GM18867 (cell line): ENCODE data around the gene YY1.
"Not testable (repeated sequence)": the region's sequence is repeated elsewhere in the genome, so short reads cannot be mapped to it uniquely, and the experiment has no call there.

ENCODE experiments used
- ATAC-seq: cut with Tn5 transposase; IDR thresholded peaks from one replicate; pipeline ENCODE4 v1.9.1; 2021; ENCODE audit warnings: mild to moderate bottlenecking, moderate library complexity; ENCODE audit not compliant: unreplicated experiment

Gene YY1

DNA sequence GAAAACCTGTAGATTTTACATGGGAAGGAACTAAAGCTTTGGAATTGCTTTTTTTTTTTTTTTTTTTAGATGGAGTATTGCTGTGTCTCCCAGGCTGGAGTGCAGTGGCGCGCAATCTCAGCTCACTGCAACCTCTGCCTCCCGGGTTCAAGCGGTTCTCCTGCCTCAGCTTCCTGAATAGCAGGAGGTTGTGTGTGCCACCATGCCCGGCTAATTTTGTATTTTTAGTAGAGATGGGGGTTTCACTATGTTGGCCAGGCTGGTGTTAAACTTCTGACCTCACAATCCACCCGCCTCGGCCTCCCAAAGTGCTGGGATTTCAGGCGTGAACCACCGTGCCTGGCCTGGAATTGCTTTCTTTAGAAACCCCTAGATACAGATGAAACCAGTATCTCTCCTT, 44.5 kb downstream of the YY1 start:
- ATAC-seq = not testable (repeated sequence)

DNA sequence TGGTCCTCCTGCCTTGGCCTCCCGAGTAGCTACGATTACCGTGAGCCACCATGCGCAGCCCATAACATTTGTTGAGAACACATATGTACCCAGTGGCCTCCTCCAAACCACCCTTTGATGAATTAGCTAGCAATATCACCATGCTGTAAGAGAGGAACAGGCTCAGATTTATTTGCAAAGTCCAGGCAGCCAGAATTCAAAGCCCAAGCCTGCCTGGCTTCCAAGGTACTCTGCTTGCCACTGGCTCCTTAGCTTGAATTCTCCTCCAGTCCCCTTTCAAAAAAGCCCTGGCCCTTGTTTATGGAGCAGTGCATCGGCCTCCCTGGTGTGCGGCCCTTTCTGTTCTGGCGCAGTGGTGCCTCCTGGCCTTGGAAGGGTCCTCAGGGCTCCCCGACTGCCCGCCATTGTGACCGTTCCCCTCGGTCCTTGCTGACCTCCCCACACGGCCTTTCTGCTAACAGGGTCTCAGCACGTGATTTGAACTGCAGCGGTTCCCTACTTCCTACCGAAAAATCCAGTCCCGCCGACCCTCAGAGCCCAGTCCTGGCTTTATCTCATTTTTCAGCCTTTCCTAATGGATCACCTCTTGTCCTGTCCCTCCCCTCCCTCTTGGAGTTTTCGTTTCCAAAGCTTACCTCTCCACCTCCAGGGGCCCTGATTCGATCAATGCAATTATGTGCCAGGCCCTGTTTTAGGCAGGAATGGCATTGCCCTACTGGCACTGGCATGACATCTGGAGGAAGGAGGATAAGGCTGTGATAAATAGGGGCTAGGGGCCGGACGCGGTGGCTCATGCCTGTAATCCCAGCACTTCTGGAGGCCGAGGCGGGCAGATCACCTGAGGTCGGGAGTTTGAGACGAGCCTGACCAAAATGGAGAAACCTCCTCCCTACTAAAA, 45.3 kb downstream of the YY1 start:
- no peak for ATAC-seq

DNA sequence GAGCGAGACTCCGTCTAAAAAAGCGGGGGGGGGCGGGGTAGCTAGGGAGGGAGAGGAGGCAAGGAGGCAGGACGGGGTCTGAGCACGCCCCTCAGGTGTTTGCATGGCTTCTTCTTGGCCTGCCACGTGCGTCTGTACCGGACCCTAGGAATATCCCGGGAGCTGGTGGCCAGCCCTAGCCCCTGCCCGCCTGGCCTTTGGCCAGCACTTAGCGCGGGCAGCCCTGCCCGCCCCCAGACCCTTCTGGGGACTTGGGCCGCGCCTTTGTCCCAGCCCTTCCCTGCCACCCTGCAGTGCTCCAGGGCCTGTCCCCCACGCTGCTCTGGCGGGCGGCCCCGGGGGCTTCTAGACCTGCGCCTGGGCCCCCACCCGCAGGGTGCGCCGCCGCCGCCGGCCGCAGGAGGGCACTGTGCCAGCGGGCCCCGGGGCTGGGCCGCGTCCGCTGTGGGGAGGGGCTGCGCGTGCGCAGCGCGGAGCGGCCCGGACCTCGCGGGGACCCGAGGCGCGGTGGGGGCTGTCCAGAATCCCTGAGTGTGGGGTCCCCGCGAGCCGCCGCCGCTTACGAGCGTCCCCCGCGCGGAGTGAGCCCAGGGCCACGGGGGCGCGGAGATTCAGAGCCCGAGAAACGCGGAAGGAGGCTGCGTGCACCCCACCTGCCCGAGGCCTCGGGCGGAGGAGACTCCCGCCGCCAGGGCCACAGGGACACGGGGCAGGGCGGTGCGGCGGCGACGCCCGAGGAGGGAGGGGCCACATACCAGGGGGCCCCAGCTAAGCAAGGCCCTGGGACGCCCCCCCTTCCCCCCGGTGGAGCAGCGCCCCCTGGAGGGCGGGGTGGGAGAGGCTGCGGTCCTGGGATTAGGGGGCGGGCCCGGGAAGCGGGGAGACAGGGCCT, 46.3 kb downstream of the YY1 start:
- peak; percentile 88 for ATAC-seq

DNA sequence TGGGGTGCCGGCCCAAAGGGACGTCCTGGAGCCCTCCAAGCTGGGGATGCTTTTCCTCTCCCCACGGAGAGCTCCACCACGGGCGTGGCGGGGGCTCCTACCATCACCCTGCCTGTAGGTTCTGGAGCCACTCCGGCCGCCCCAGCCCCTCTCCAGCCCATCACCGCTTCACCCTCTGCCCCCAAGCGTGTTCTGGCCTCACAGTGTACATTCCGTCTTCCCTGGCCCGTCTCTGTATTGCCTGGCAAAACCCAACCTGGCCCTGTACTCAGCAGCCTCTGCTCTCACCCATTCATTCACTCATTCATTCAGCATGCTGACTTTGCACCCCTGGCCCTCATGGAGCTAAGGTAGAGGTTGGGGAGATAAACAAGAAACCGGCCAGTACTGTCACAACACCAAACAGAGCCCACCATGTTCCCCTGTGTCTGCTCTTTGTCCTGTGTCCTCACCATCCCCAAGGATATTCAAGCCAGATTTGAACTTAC, 47.0 kb downstream of the YY1 start:
- no peak for ATAC-seq

DNA sequence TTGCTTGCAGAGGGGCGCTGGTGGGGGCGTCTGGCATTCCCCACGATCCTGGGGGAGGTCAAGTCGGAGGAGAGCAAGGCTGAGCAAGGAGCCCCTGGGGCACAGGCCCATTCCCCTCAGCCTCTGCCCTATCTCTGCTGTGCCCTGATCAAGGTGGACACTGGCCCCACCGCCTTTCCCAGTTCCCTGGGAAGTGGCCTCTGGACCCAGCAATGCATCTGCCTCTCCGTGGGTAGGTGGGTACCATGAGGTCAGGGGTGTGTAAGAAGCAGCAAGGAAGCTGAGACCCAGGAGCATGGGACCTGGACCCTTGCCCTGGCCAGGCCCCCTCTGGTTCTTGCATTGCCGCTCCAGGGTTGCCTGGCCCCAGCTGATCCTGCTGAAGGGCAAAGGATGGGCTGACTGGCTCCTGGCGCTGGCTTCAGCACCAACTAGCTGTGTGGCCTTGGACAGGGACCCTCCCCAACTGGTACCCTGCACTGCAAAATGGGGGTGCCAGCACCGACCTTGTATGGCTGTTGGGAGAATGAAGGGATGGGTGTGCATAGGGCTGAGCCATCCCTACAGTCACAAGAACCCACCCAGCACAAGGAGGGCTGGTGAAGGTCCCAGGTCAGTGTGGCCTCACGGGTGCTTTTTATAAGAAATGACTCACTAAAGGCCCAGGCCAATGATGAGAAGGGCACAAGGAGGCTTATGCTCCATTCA, 47.7 kb downstream of the YY1 start:
- ATAC-seq = no peak

DNA sequence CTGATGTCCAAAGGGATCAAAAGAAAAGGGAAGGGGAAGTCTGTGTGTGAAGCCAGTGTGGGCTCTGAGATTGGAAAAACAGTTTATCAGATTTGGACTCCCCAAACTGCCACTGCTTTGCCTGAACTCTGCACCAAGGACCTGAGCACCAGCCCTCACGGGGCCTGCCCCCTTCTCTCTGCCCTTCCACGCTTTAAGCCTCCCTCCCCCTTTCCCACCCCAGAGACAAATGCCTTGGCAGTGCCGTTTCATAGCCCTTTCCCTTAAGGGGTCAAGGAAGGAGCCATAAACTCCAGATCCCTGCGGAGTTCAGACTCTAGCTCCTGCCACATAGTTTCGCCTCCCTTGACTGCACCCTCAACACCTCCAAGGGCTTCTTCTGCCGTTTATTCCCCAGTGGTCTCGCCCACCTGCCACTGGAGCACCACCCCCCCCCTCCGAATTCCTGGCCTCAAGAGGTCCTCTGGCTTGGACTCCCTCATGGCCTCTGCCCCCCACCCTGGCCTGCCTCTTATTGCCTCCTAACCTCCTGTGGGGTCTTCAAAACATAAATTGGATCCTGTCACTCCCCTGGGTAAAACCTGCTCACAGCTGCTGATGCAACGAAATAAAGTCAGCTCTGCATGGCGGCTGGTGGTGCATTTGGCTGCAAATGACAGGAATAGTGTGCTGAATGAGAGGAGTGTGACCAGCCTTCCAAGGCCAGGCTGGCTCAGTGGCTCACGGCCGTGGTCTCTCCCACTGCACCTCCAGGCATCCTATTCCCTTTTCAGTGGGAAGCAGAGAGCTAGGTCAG, 48.5 kb downstream of the YY1 start:
- ATAC-seq = no peak

DNA sequence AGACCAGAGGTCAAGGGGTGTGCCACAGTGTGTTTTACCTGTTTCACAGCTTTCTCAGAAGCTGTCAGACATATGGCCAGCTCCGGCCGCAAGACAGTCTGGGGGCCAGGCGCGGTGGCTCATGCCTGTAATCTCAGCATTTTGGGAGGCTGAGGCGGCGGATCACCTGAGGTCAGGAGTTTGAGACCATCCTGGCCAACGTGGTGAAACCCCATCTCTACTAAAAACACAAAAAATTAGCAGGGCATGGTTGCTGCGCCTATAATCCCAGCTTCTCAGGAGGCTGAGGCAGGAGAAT, 49.0 kb downstream of the YY1 start:
- not testable (repeated sequence) for ATAC-seq

DNA sequence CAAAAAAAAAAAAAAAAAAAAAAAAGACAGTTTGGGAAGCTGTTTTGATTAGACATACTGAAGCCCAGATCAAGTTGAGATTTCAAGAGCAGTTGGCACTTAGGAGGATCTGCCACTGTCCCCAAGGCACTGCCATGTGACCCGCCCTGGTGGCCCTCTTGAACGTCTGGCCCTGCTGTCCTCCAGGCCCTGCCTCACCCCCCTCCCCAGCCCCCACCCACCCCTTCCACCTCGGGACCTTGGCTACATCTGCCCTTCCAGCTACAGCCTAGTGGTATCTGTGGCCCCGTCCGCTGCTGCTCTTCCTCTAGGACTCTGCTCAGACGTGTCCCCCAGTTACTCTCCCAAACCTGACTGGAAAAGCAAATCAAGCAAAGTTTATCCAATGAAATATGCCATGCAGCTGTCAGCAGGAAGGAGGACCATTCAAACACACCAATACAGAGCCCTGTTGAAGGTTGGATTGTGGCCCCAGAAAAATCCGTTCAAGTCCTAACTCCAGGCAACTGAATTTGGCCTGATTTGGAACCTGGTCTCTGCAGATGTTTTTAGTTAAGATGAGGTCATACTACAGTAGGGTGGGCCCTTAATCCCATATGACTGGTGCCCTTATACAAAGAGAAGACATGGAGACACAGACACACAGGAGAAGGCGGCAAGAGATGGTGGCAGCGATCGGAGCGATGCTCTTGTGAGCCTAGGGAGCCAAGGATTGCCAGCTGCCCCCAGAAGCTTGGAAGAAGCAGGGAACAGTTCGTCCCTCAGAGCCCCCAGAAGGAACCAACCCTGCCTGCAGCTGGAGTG, 49.6 kb downstream of the YY1 start:
- no peak for ATAC-seq

DNA sequence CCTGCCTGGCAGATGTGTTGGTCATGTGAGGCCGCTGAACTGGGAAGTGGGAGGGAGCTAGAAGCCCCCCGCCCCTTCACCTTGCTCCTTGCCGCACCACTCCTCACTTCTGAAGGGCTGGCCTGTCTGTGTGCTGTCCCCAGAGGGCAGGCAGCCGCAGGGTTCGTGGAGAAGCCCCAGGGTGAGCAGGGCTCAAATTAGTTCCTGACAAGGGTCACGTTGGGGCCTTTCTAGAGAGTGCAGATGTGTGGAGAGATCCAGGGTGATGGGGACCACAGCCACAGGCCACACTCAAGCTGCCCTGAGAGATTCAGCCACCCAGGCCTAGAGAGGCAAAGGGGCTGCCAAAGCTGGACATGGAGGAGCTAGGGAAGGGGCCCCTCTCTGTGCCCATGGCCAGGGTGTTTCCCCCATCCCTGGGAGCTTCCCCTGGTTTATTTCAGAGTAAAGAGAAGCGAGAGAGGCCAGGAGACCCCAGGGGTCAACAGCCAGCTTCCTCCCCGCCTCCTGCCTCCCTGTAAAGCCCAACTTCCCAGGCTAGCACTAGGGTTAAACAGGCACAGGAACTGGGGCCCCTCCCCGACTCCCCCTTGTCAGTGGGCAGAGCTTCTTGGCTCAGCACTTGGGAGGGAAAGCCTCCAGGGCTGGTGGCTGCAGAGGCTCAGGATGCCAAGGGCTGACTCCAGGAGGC, 51.1 kb downstream of the YY1 start:
- no peak for ATAC-seq

DNA sequence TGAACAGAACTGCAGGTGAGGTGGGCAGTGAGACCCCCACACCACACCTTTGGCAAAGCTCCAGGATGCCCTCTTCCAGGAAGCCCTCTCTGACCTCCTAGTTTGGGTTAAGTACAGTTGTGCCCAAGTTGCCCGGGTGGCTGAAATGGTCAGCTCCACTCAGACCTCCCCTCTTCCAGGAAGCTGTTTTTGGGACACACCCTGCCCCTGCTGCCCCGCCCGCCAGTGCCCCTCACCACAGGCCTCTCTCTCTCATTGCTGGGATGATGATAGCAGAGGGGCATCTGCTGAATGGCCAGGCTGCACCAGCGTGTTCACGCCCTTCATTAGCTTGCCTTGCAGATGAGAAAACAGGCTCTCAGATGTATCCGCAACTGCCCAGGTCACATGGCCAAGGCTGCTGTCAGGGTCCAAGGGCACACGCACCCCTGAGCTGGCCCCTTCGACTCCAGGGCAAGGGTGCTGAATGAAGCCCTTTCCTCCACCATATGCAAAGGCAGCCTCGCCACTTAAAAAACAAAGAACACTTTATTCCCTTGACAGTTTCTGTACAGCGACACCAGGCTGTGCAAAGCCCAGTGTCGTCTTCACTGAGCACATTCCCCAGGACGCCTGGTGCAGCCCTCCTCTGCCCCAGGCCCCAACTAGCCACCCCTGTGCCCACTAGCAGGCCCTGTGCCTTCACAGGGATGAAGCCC, 51.8 kb downstream of the YY1 start:
- ATAC-seq = no peak

DNA sequence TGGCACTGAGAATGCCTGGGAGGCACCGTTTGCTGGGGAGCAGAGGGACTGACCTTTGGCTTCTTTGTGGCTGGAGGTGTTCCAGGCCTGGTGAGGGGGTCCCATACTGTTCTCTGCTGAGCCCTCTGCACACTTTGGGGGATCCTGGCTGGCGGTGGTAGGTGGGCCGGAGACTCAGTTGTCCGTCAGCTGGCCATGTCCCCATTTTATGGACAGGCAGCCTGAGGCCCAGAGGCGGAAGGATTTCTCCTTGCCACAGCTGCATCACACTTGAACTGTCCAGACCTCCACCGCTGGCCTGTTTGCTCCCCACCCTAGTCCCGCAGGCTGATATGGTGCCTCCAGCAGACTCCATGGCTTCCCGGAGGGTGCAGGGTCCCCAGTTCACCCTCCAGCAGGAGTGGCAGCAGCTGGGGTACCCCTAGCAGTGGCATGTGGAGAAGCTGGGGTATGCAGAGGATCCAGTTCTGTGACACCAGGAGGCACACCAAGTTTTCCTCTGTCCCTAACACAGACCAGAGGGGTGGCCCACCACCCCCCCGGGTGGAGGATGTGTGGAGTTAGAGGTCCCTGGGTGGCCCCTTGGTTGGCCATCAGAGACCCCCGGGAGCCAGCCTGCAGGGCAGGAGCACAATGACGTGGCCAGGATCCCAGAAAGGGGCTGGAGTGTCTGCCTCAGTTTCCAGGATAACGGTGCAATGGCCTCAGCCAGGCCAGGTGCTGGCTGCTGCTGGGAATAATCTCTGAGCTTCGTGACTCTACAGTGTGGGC, 52.5 kb downstream of the YY1 start:
- no peak for ATAC-seq

DNA sequence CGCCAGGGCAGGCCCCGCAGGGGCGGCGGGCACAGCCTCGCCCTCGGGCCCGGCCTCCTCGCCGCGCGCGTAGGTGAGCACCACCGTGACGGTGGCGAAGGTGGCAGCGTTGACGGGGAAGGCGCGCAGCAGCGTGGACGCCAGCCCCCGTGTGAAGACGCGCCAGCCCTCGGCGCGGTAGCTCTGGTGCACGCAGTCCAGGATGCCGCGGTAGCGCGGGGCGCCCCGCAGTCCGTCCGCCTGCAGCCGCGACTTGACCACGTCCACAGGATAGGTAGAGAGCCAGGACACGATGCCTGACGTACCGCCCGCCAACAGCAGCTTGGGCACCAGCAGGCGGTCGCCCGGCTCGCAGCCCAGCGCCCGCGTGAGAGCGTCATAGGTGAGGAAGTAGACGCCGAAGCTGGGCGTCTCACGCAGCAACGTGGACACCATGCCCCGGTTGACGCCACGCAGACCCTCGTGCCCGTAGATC, 53.4 kb downstream of the YY1 start:
- ATAC-seq = no peak

DNA sequence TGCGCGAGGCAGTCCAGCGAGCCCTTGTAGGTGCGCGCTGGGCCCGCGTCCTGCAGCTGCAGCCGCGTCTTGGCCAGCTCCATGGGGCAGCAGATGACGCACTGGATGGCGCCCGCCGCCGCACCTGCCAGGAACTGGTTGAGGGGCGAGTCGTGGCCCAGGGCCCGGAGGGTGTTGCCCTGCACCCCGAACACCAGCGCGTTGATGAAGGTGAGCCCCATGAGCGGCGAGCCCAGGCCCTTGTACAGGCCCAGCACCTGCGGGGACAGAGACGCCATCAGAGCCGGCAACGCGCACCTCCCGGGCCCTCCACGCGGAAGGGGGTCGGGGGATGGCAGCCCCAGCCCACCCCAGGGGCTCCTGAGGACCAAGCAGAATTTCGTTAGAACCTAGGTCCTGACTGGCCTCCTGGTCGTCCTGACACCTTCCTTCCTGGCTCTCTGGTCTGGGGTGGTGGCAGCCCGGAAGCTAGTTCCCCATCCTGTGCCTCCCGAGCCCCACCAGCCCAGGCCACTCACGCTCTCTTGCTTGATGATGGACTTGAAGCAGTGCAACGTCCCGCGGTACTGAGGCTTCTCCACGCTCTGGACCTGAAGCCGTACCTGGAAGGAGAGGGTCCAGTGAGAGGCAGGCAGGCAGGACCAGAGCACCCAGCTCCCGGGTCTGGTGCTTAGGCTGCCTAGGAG, 54.0 kb downstream of the YY1 start:
- no peak for ATAC-seq

DNA sequence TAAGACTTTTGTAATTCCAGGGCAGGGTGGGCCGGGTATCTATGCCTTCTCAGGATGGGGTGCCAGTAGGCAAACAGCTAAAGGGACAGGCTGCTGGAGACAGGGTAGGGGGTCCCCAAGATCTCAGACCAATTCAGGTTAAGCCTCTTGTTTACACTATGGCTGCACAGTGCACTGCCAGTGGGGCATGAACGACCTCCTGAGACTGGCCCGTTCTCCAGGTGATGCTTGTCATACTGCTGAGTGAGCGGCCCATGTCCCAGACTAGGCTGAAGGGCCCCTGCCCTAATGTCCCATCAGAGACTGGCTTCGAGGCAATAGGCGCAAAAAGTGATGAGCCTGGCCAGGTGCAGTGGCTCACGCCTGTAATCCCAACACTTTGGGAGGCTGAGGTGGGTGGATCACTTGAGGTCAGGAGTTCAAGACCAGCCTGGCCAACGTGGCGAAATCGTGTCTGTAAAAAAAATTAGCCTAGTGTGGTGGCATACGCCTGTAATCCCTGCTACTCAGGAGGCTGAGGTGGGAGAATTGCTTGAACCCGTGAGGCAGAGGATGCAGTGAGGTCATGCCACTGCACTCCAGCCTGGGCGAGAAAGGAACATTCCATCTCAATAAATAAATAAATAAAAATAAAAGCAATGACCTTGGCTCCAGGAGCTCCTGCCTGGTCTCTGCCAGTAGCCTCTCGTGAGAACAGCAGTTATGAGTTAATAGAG, 54.7 kb downstream of the YY1 start:
- no peak for ATAC-seq

DNA sequence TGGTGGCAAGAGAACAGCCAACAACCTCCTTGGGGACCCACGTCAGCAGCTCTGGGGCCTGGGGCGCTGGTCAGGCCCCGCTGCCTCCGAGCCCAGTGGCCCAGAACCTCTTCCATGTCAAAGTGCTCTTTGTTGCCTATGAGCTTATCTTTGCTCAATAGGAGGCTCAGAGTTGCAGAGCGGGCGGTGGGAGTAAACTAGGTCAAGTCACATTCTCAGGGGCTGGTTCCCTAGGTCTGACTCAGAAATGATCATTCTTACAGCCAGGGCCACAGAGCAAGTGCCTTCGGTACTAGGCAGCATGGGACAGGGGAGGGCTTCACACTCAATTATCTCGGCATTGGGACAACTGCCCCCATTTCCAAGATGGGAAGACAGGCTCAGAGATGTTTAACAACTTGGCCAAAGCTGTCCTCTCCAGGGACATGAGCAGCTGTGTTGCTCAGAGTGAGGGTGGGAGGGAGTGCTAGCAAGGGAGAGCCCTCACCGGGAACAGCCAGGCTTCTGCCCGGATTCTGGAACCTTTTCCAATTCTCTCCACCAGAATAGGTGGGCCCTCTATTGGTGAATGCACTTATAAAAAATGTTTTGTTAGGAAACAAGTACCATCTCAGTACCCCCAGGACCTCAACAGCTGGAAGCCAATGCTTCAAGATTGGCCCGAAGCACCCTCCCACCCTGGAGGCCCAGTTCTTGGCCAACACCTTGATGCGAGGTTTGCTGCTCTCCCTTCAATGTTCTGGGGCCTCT, 55.4 kb downstream of the YY1 start:
- ATAC-seq = no peak

DNA sequence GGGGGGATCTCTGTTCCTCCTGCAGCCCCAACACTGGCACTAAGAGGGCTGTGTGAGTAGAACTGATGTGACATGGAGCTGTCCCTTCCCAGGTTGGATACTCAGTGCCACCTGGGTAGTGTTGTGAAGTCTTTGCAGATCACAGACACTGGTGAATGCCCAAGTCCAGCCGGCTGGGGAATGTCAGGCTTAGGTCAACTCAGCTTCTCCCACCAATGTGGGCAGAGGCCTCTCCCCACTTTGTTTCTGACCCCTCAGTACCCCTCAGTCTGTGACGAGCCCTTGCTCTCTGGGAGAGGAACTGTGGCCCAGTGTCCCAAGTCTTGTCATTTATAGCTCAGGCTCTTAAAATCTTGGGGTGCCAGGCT, 56.0 kb downstream of the YY1 start:
- ATAC-seq = no peak
